Stimulated activated CD4-positive, alpha-beta T cell treated with anti-CD3 and anti-CD28 coated beads, Interleukin-12 subunit alpha, Interleukin-12 subunit beta, amount 100 ng/mL, for 48 hours (primary cell): ENCODE results near the gene CIDEA.

ENCODE experiments used
- DNase-seq, 3 donors: peaks; one replicate each; pipeline ENCODE4 v3.0.0-alpha.2; 2020; ENCODE audit warnings: low read depth in 2 of 3, low spot score in 1 of 3

CIDEA gene

DNA sequence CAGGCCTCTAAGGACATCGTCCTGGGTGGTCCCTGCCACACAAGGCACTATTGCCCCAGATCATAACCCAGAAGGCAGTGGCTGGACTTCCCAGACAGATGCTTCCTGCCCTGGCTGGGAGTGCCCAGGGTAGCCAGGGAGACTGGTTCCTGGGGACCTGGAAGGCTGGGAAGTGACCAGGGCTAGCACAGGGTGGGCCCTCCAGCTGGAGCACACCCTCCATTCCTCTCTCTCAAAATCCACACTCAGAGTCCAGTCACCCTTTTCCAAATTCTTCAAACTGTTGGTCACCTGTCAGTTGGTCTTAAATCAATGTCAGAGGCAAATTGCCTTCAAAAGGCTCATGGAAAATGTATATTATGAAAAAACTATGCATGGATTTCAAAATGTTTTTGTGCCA is 42.3 kb downstream of the CIDEA start:
- no peak for DNase-seq

DNA sequence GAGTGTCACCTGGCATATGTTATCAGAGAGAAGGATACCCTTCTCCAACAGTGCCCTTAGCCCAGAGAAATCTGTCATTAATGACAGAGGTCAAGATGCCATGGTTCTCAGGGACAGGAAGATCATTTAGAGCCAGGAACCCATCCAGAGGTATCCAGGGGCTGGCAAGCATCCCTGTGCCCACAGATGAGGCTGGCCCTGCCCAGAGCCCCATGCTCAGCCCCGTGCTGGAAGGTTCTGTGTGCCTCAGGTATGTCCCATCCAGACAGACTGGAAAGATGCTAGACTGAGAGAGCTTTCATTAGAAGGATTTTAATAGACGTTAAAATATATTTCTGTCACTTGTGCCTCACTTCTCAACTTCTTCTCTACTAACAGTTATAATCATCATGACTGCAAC is 45.7 kb downstream of the CIDEA start:
- no peak for DNase-seq

DNA sequence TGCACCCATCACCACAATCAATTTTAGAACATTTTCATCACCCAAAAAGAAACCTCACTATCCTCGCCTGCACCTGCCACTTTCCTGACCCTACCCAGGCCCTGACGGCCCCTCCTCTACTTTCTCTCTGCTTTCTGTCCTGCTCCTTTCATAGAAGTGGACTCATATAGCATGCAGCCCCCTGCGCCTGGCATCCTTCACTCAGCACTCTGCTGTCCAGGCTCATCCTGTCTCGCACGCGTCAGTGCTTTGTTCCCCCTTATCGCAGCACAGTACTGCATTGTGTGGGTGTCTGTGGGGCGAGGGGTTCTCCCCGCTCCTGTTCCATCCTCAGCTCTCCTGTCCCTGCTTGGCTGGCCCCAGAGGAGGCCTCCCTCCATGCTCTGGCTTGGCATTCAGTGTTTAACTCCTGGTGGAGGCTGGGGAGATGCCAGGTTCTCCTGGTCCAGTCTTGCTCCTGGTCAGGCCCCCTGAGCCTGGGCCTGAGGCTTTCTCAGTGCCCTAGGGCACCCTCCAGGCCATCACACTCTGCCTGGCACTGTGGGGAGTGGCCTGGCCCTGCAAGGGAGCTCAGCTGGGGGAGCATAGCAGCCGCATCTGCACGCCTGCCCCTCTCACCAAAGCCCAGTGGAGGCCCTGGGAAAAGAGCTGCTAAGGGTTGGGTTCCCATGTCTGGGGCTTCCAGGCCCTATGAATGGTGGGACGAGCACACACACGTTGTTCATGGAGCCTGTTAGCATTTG is 47.3 kb downstream of the CIDEA start:
- no peak for DNase-seq

- no peak for DNase-seq
These were observed 48.4 kb downstream of the CIDEA start for GRCh38 chr18:12302391-12303147.

- DNase-seq, result no peak
These were observed 50.4 kb downstream of the CIDEA start for GRCh38 chr18:12304351-12305210.

GRCh38 chr18:12305211-12305610 is 51.0 kb downstream of the CIDEA start:
- DNase-seq, result no peak

- no peak for DNase-seq
These were observed 51.9 kb downstream of the CIDEA start for GRCh38 chr18:12305930-12306629.

GRCh38 chr18:12306752-12307700 is 52.9 kb downstream of the CIDEA start:
- no peak for DNase-seq

- DNase-seq, result peak in 1 of 3 donors; percentile 37
These were observed 53.7 kb downstream of the CIDEA start, which contains the start of gene TUBB6 for GRCh38 chr18:12307701-12308385. Gene TUBB6 (plus strand): TSS chr18:12308241. CDS start chr18:12308293, 52 bp downstream.

- DNase-seq, result no peak
These were observed 54.4 kb downstream of the CIDEA start for GRCh38 chr18:12308386-12309100.

GRCh38 chr18:12309683-12310198 is 55.6 kb downstream of the CIDEA start:
- DNase-seq, result no peak

DNA sequence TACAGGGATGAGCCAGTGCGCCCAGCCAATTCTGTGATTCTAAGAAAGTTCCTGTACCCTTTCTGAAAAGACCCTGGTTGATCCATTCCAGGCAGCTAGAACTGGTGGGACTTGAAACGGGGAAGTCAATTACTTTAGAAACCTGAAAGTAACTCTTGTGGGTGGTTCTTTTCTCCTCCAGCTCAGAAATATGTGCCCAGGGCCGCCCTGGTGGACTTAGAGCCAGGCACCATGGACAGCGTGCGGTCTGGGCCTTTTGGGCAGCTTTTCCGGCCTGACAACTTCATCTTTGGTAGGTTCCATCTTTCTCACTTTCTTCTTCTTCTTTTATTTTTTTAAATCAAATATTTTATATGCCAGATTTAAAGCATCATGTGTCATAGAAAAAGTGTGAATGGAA is 56.6 kb downstream of the CIDEA start:
- DNase-seq, result no peak

DNA sequence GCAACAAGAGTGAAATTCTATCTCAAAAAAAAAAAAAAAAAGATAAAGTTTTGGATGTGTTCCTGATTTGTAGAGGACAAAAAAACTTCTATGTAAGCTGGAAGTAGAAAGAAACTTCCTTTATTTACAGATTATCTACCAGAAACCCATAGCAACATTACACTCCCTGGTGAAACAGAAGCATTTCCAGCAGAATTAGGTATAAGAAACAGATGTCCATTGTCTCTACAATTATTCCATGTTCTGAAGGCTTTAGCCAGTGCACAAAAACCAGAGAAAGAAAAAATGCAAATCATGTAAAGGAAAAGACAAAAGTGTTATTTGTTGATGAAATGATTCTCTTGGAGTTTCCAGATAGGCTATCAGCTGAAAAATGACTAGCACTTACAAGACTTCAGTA is 58.8 kb downstream of the CIDEA start:
- DNase-seq, result no peak

- no peak for DNase-seq
These were observed 59.5 kb downstream of the CIDEA start for GRCh38 chr18:12313530-12314245.

GRCh38 chr18:12314591-12315305 is 60.6 kb downstream of the CIDEA start:
- DNase-seq, result no peak

- no peak for DNase-seq
These were observed 61.3 kb downstream of the CIDEA start for GRCh38 chr18:12315490-12315889.

DNA sequence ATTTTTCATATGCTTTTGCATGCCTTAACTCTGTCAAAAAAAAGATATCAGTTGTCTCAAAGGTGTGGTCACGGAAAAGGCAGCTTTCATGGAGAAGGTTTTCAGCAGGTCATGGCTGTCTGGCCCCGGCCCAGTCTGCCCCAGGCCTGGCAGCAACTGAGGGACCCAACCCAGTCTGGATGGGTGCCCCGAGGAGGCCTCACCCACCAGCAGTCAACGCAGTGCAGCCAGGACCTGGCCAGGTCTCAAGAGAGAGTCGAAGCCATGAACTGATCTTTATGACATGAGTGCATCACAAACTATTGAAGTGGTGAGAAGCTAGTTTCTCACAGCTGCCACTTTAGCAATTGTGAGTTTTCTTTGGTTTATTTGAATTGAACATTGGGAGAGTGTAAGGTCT is 61.8 kb downstream of the CIDEA start:
- DNase-seq, result no peak
